HG02678 (cell line): Measurements from ENCODE around the gene RTN4.

Experiments
- ATAC-seq: cut with Tn5 transposase; IDR thresholded peaks from one replicate; pipeline ENCODE4 v1.9.1; 2021; ENCODE audit warnings: mild to moderate bottlenecking, moderate library complexity; ENCODE audit not compliant: unreplicated experiment

The RTN4 gene

GRCh38 chr2:54975598-54976492, 74.4 kb downstream of the RTN4 start:
- ATAC-seq: no peak

- no peak for ATAC-seq
These were observed 75.1 kb downstream of the RTN4 start for GRCh38 chr2:54975175-54975574.

- ATAC-seq: no peak
These were observed 80.3 kb downstream of the RTN4 start for GRCh38 chr2:54969940-54970338.

- no peak for ATAC-seq
These were observed 80.8 kb downstream of the RTN4 start for GRCh38 chr2:54969295-54969939.

- no peak for ATAC-seq
These were observed 81.6 kb downstream of the RTN4 start for GRCh38 chr2:54968561-54969218.

- no peak for ATAC-seq
These were observed 82.4 kb downstream of the RTN4 start for GRCh38 chr2:54967759-54968365.

GRCh38 chr2:54967269-54967668, 83.0 kb downstream of the RTN4 start:
- ATAC-seq: no peak

- ATAC-seq: no peak
These were observed 83.4 kb downstream of the RTN4 start for GRCh38 chr2:54966837-54967236.

- ATAC-seq: no peak
These were observed 84.0 kb downstream of the RTN4 start for GRCh38 chr2:54966165-54966832.

GRCh38 chr2:54965425-54965824, 84.8 kb downstream of the RTN4 start:
- ATAC-seq: no peak

- ATAC-seq: no peak
These were observed 85.4 kb downstream of the RTN4 start for GRCh38 chr2:54964816-54965215.

GRCh38 chr2:54964271-54964670, 86.0 kb downstream of the RTN4 start:
- no peak for ATAC-seq

GRCh38 chr2:54963476-54963875, 86.8 kb downstream of the RTN4 start:
- ATAC-seq: no peak

- no peak for ATAC-seq
These were observed 87.3 kb downstream of the RTN4 start for GRCh38 chr2:54962935-54963440.

GRCh38 chr2:54962511-54962910, 87.7 kb downstream of the RTN4 start:
- ATAC-seq: no peak

GRCh38 chr2:54960164-54960563, 90.1 kb downstream of the RTN4 start:
- ATAC-seq: no peak

GRCh38 chr2:54958717-54959371, 91.4 kb downstream of the RTN4 start:
- ATAC-seq: no peak

- no peak for ATAC-seq
These were observed 92.8 kb downstream of the RTN4 start for GRCh38 chr2:54957321-54957999.

- ATAC-seq: no peak
These were observed 94.1 kb downstream of the RTN4 start for GRCh38 chr2:54956111-54956627.
